Tibial artery (tissue), 4 donors: ENCODE data around the gene YTHDC1.
"Not testable (repeated sequence)": the region's sequence is repeated elsewhere in the genome, so short reads cannot be mapped to it uniquely, and the experiment has no call there.

Experiments used
- DNase-seq, 2 donors: peaks; one replicate each; pipeline ENCODE4 v3.0.0-alpha.2; 2019
- H3K27ac ChIP-seq, 2 donors: fragments of 200-600 bp; sonication (generic) in 1 of 2; 1 replicate in 1 of 2; 2 replicates in 1 of 2; pipeline ENCODE4 v1.5.1; 2018 to 2019; ENCODE audit warnings: mild to moderate bottlenecking in 1 of 2
- H3K27me3 ChIP-seq, 2 donors: fragments of 200-600 bp; sonication (generic) in 1 of 2; one replicate each; pipeline versions ENCODE4 v1.5.1 to v1.6.0; 2016 to 2019
- H3K36me3 ChIP-seq, 3 donors: fragments of 200-600 bp; sonication (generic) in 2 of 3; one replicate each; pipeline ENCODE4 v1.5.1; 2016 to 2019; ENCODE audit warnings: mild to moderate bottlenecking in 2 of 3
- H3K4me1 ChIP-seq, 4 donors: fragments of 200-600 bp; sonication (generic) in 2 of 4; 1 replicate in 3 of 4; 2 replicates in 1 of 4; pipeline ENCODE4 v1.5.1; 2016 to 2019
- H3K4me3 ChIP-seq, 2 donors: fragments of 200-600 bp; sonication (generic) in 1 of 2; 1 replicate in 1 of 2; 2 replicates in 1 of 2; pipeline ENCODE4 v1.5.1; 2018 to 2019; ENCODE audit warnings: mild to moderate bottlenecking in 2 of 2
- H3K9me3 ChIP-seq, 3 donors: fragments of 200-600 bp; sonication (generic) in 1 of 3; one replicate each; pipeline ENCODE4 v1.5.1; 2016 to 2019
- CTCF ChIP-seq, 2 experiments: fragments of 200-600 bp in 1 of 2; fragments of 450-650 bp in 1 of 2; IDR thresholded peaks; one replicate each; pipeline ENCODE4 v1.5.1; 2017 to 2019; ENCODE audit warnings: antibody characterized with exemption in 2 of 2, mild to moderate bottlenecking in 1 of 2, moderate library complexity in 1 of 2
- intact Hi-C: fragments of 100-400 bp; cut with DNase I; formaldehyde crosslinking; loops from one replicate; pipeline ENCODE4 v1.15.0; 2023; ENCODE audit warnings: low total_unique reads

Gene YTHDC1

GRCh38 chr4:68288393-68288740 is 61.5 kb downstream of the YTHDC1 start:
- Histone ChIP-seq H3K27me3 (no peaks in the 10 kb centered on the region), H3K4me3 (no peak overlapping the region), H3K4me1 (no peaks in the 10 kb centered on the region), H3K9me3 (no peaks in the 10 kb centered on the region), H3K36me3 (no peaks in the 10 kb centered on the region), H3K27ac (no peak overlapping the region)
- intact Hi-C loops = no loop called here
- no peak for DNase-seq
- no peak for TF ChIP-seq CTCF (IDR thresholded peaks at IDR 0.05)

GRCh38 chr4:68287704-68288392 is 62.0 kb downstream of the YTHDC1 start:
- no peaks in the 10 kb centered on the region for H3K4me1 ChIP-seq
- H3K27ac ChIP-seq = no peak overlapping the region
- intact Hi-C loops = no loop called here
- no peak overlapping the region for H3K4me3 ChIP-seq
- H3K27me3 ChIP-seq = no peaks in the 10 kb centered on the region
- TF ChIP-seq CTCF (IDR thresholded peaks at IDR 0.05) = no peak
- H3K36me3 ChIP-seq = no peaks in the 10 kb centered on the region
- DNase-seq = no peak
- no peaks in the 10 kb centered on the region for H3K9me3 ChIP-seq

- Histone ChIP-seq H3K9me3 (no peaks in the 10 kb centered on the region), H3K27ac (no peak overlapping the region), H3K27me3 (no peaks in the 10 kb centered on the region), H3K36me3 (no peaks in the 10 kb centered on the region), H3K4me1 (no peaks in the 10 kb centered on the region), H3K4me3 (no peak overlapping the region)
- no peak for TF ChIP-seq CTCF (IDR thresholded peaks at IDR 0.05)
- no peak for DNase-seq
- intact Hi-C loops = no loop called here
Observed at GRCh38 chr4:68283714-68284113, 66.2 kb downstream of the YTHDC1 start.

GRCh38 chr4:68283095-68283494 is 66.8 kb downstream of the YTHDC1 start:
- TF ChIP-seq CTCF (IDR thresholded peaks at IDR 0.05) = no peak
- Histone ChIP-seq H3K4me3 (no peak overlapping the region), H3K36me3 (no peaks in the 10 kb centered on the region), H3K27ac (no peak overlapping the region), H3K27me3 (no peaks in the 10 kb centered on the region), H3K9me3 (no peaks in the 10 kb centered on the region), H3K4me1 (no peaks in the 10 kb centered on the region)
- intact Hi-C loops = no loop called here
- DNase-seq = no peak

- H3K4me3 ChIP-seq, H3K9me3 ChIP-seq, intact Hi-C loops, H3K27me3 ChIP-seq, DNase-seq, H3K27ac ChIP-seq, H3K36me3 ChIP-seq, H3K4me1 ChIP-seq: not testable (repeated sequence)
Observed at GRCh38 chr4:68281796-68282740, 67.8 kb downstream of the YTHDC1 start.

- Histone ChIP-seq H3K27ac (no peak overlapping the region), H3K4me3 (no peak overlapping the region), H3K4me1 (no peaks in the 10 kb centered on the region), H3K27me3 (no peaks in the 10 kb centered on the region), H3K36me3 (no peaks in the 10 kb centered on the region), H3K9me3 (no peaks in the 10 kb centered on the region)
- DNase-seq = no peak
- intact Hi-C loops = no loop called here
- no peak for TF ChIP-seq CTCF (IDR thresholded peaks at IDR 0.05)
Observed at GRCh38 chr4:68278029-68278428, 71.9 kb downstream of the YTHDC1 start.
